ENCODE measurements around the gene NDUFAF2. TPM values are rescaled to one million over a fixed set of nuclear protein-coding genes. Genes with fewer than 3 reads are reported as not detected.

The NDUFAF2 gene
- total and polyA plus RNA-seq, 10 of the 15 experiments (the other 5 are each of a cell fraction or from before 2014, with no cell fraction given), result 22.4 to 121 (median 65.3) TPM

DNA sequence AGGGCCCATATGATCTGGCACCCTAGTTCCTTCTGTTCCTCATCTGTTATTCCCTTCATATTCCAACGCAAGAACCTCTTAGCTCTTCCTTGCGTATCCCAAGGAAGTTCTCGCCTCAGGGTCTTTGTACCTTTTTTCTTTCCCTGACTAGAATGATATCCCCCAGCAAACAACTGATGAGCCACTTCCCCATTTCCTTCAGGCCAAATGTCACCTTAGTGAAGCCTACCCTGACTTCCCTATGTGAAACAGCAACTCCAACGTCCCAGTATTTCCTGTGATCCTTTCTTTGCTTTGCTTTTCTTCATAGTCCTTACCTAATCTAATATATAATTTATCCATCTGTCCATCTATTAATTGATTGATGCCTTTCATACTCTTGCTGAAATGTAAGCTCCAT is 48.0 kb upstream of the NDUFAF2 start (continued):
- TF ChIP-seq, protein P1, sequence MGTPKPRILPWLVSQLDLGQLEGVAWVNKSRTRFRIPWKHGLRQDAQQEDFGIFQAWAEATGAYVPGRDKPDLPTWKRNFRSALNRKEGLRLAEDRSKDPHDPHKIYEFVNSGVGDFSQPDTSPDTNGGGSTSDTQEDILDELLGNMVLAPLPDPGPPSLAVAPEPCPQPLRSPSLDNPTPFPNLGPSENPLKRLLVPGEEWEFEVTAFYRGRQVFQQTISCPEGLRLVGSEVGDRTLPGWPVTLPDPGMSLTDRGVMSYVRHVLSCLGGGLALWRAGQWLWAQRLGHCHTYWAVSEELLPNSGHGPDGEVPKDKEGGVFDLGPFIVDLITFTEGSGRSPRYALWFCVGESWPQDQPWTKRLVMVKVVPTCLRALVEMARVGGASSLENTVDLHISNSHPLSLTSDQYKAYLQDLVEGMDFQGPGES (IDR thresholded peaks at IDR 0.05), result no peak
- TF ChIP-seq, protein P2, sequence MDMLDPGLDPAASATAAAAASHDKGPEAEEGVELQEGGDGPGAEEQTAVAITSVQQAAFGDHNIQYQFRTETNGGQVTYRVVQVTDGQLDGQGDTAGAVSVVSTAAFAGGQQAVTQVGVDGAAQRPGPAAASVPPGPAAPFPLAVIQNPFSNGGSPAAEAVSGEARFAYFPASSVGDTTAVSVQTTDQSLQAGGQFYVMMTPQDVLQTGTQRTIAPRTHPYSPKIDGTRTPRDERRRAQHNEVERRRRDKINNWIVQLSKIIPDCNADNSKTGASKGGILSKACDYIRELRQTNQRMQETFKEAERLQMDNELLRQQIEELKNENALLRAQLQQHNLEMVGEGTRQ (IDR thresholded peaks at IDR 0.05; ENCODE audit: borderline replicate concordance, low read depth, low read length), result no peak
- TF ChIP-seq FOS (IDR thresholded peaks at IDR 0.05; ENCODE audit: borderline replicate concordance, extremely low read depth, insufficient read length) (no peak), POU2F2 (IDR thresholded peaks at IDR 0.05; ENCODE audit: borderline replicate concordance, low read depth, low read length) (no peak), KDM1A (IDR thresholded peaks at IDR 0.05; ENCODE audit: borderline replicate concordance) (no peak), SREBF1 (IDR thresholded peaks at IDR 0.05; ENCODE audit: low read length) (no peak)
- TF ChIP-seq, protein P3, sequence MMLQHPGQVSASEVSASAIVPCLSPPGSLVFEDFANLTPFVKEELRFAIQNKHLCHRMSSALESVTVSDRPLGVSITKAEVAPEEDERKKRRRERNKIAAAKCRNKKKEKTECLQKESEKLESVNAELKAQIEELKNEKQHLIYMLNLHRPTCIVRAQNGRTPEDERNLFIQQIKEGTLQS (IDR thresholded peaks at IDR 0.05; ENCODE audit: borderline replicate concordance, extremely low read depth, low read depth, low read length), result no peak
- TF ChIP-seq, protein P4, sequence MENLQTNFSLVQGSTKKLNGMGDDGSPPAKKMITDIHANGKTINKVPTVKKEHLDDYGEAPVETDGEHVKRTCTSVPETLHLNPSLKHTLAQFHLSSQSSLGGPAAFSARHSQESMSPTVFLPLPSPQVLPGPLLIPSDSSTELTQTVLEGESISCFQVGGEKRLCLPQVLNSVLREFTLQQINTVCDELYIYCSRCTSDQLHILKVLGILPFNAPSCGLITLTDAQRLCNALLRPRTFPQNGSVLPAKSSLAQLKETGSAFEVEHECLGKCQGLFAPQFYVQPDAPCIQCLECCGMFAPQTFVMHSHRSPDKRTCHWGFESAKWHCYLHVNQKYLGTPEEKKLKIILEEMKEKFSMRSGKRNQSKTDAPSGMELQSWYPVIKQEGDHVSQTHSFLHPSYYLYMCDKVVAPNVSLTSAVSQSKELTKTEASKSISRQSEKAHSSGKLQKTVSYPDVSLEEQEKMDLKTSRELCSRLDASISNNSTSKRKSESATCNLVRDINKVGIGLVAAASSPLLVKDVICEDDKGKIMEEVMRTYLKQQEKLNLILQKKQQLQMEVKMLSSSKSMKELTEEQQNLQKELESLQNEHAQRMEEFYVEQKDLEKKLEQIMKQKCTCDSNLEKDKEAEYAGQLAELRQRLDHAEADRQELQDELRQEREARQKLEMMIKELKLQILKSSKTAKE (IDR thresholded peaks at IDR 0.05; ENCODE audit: low read depth, poor library complexity, severe bottlenecking), result no peak
